Fibroblast of villous mesenchyme (primary cell): ENCODE results near the gene HFM1. TPM values are rescaled to one million over a fixed set of nuclear protein-coding genes. Genes with fewer than 3 reads are reported as not detected.

Experiments
- DNase-seq: peaks from one replicate; pipeline ENCODE4 v3.0.0-alpha.2; 2010; ENCODE audit warnings: low read depth
- H3K4me3 ChIP-seq: 2 replicates; pipeline ENCODE4 v1.5.1; 2011; ENCODE audit warnings: low read depth, mild to moderate bottlenecking, low read length
- CTCF ChIP-seq: IDR thresholded peaks from 2 replicates; pipeline ENCODE4 v1.5.1; 2012; ENCODE audit warnings: low read depth, mild to moderate bottlenecking, low read length; ENCODE audit not compliant: insufficient read depth
- total RNA-seq: library from RNA; depleted of rRNA; stranded (reverse); fragments of >200 nt; gene quantifications from 2 replicates; pipeline ENCODE4 v1.2.3, GENCODE V29; 2012

HFM1 gene
- total RNA-seq, 1 donor: under 0.01 TPM

GRCh38 chr1:91349524-91349923 is 55.1 kb downstream of the HFM1 start:
- peak; percentile 3 for DNase-seq
- H3K4me3 ChIP-seq: no peak overlapping the region
- no peak for TF ChIP-seq CTCF

- TF ChIP-seq CTCF: no peak
- DNase-seq: no peak
- no peak overlapping the region for H3K4me3 ChIP-seq
These were observed 57.8 kb downstream of the HFM1 start for GRCh38 chr1:91346824-91347223.

- no peak for TF ChIP-seq CTCF
- DNase-seq: no peak
- no peak overlapping the region for H3K4me3 ChIP-seq
These were observed 59.1 kb downstream of the HFM1 start for GRCh38 chr1:91345395-91346005.

- DNase-seq: no peak
- no peak for TF ChIP-seq CTCF
- H3K4me3 ChIP-seq: no peak overlapping the region
These were observed 66.1 kb downstream of the HFM1 start for GRCh38 chr1:91338501-91338900.

GRCh38 chr1:91335603-91336002 is 69.0 kb downstream of the HFM1 start:
- no peak overlapping the region for H3K4me3 ChIP-seq
- no peak for DNase-seq
- TF ChIP-seq CTCF: no peak

GRCh38 chr1:91334856-91335255 is 69.8 kb downstream of the HFM1 start:
- DNase-seq: no peak
- no peak for TF ChIP-seq CTCF
- H3K4me3 ChIP-seq: no peak overlapping the region

- no peak for TF ChIP-seq CTCF
- H3K4me3 ChIP-seq: no peak overlapping the region
- DNase-seq: no peak
These were observed 79.2 kb downstream of the HFM1 start for GRCh38 chr1:91325456-91325855.
